ENCODE data around the gene MYO5A.

The MYO5A gene

DNA sequence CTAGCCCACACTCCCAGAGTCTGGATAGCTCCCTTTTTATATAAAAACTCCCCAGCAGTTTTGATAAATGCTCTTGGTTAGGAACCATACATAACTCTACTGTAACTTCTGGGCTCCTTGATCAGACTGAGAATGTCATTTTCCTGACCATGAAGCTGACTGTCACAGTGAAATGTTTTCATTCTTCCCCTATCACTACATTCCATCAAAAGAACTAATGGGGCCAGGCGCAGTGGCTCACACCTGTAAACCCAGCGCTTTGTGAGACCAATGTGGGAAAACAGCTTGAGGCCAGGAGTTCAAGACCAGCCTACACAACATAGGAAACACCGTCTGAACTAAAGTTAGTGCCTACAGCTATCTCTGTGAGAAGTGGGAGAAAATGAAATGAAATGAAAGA is 160.3 kb downstream of the MYO5A start:
- Histone ChIP-seq H2AFZ (ENCODE audit: low read length) (no peak overlapping the region), H3K79me2 (ENCODE audit: insufficient read depth, low read length) (no peaks in the 10 kb centered on the region), H3K9me3 (ENCODE audit: low read length) (no peaks in the 10 kb centered on the region), H3K4me1 (ENCODE audit: insufficient read depth, low read length, severe bottlenecking) (peaks cover 7% of the 10 kb centered on the region), H3K36me3 (ENCODE audit: insufficient read depth, low read length) (peaks cover 56% of the 10 kb centered on the region), H3F3A (ENCODE audit: insufficient read depth, low read length) (no peaks in the 10 kb centered on the region), H3K9me2 (ENCODE audit: low read depth, low read length) (no peaks in the 10 kb centered on the region), H3K27me3 (ENCODE audit: insufficient read depth, low read length) (no peaks in the 10 kb centered on the region), H3K4me3 (ENCODE audit: low read depth, low read length, poor library complexity, severe bottlenecking) (no peak overlapping the region), H3K4me2 (ENCODE audit: low read length) (no peak overlapping the region), H3K9ac (ENCODE audit: low read length) (no peak overlapping the region), H4K20me1 (ENCODE audit: insufficient read depth, low read length) (no peaks in the 10 kb centered on the region), H3K27ac (ENCODE audit: low read depth, low read length, poor library complexity, severe bottlenecking) (no peak overlapping the region)
- TF ChIP-seq, protein P1, sequence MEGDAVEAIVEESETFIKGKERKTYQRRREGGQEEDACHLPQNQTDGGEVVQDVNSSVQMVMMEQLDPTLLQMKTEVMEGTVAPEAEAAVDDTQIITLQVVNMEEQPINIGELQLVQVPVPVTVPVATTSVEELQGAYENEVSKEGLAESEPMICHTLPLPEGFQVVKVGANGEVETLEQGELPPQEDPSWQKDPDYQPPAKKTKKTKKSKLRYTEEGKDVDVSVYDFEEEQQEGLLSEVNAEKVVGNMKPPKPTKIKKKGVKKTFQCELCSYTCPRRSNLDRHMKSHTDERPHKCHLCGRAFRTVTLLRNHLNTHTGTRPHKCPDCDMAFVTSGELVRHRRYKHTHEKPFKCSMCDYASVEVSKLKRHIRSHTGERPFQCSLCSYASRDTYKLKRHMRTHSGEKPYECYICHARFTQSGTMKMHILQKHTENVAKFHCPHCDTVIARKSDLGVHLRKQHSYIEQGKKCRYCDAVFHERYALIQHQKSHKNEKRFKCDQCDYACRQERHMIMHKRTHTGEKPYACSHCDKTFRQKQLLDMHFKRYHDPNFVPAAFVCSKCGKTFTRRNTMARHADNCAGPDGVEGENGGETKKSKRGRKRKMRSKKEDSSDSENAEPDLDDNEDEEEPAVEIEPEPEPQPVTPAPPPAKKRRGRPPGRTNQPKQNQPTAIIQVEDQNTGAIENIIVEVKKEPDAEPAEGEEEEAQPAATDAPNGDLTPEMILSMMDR (IDR thresholded peaks at IDR 0.05; ENCODE audit: low read length), result no peak
- no peak for TF ChIP-seq EZH2 (IDR thresholded peaks at IDR 0.05; ENCODE audit: borderline replicate concordance, low read length)

DNA sequence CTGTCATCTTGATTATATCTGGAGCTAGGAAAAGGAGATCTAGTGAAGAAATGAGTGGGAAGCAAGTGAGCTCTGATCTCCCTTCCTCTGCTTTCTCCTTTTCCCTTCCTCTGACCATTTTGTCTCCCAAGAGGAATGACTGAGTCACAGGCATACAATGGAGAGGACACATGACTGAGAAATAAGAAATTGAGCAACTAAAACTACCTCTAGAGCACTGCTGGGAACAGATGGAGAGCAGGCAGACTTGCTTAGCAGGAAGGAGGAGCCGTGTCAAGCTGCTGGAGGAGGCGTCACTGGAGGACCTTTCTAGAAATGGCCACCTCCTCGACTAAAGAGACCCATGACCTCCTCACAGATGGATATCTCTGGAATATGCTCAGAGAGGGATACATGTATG is 166.2 kb downstream of the MYO5A start:
- Histone ChIP-seq H3K36me3 (ENCODE audit: insufficient read depth, low read length) (peaks cover 47% of the 10 kb centered on the region), H3K9ac (ENCODE audit: low read length) (no peak overlapping the region), H3K9me3 (ENCODE audit: low read length) (no peaks in the 10 kb centered on the region), H3F3A (ENCODE audit: insufficient read depth, low read length) (no peaks in the 10 kb centered on the region), H3K4me1 (ENCODE audit: insufficient read depth, low read length, severe bottlenecking) (no peaks in the 10 kb centered on the region), H2AFZ (ENCODE audit: low read length) (no peak overlapping the region), H3K4me2 (ENCODE audit: low read length) (no peak overlapping the region), H3K27ac (ENCODE audit: low read depth, low read length, poor library complexity, severe bottlenecking) (no peak overlapping the region), H3K4me3 (ENCODE audit: low read depth, low read length, poor library complexity, severe bottlenecking) (no peak overlapping the region), H3K79me2 (ENCODE audit: insufficient read depth, low read length) (no peaks in the 10 kb centered on the region), H3K9me2 (ENCODE audit: low read depth, low read length) (no peaks in the 10 kb centered on the region), H4K20me1 (ENCODE audit: insufficient read depth, low read length) (no peaks in the 10 kb centered on the region), H3K27me3 (ENCODE audit: insufficient read depth, low read length) (no peaks in the 10 kb centered on the region)
- TF ChIP-seq, protein P1 (IDR thresholded peaks at IDR 0.05; ENCODE audit: low read length), result no peak
- TF ChIP-seq EZH2 (IDR thresholded peaks at IDR 0.05; ENCODE audit: borderline replicate concordance, low read length), result no peak

DNA sequence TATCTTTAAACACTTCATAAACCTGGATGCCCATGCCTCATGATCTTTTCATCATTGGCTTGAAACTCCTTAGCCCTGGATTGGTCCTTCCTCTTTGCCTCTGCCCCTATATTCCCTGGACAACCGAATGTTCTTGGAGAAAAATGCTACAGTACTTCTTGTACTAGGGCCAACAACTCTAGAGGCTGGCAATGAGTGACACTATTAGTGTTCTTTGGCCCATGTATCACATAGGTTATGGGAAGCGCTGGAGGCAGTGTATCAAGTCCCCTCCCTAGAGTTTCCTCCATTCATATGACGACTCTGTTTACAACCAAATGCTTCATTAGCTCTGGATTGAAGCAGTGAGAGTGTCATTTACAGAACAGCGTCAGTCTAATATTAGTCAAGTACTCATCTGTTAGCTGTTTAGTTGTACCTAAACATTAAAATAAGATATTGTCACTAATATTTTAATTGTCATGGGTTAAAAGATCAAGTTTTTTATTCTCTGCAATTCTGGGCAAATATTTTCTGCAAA is 166.6 kb downstream of the MYO5A start:
- Histone ChIP-seq H3F3A (ENCODE audit: insufficient read depth, low read length) (no peaks in the 10 kb centered on the region), H3K79me2 (ENCODE audit: insufficient read depth, low read length) (no peaks in the 10 kb centered on the region), H3K9me2 (ENCODE audit: low read depth, low read length) (no peaks in the 10 kb centered on the region), H2AFZ (ENCODE audit: low read length) (no peak overlapping the region), H3K4me2 (ENCODE audit: low read length) (no peak overlapping the region), H3K27me3 (ENCODE audit: insufficient read depth, low read length) (no peaks in the 10 kb centered on the region), H3K9me3 (ENCODE audit: low read length) (no peaks in the 10 kb centered on the region), H3K27ac (ENCODE audit: low read depth, low read length, poor library complexity, severe bottlenecking) (no peak overlapping the region), H3K4me3 (ENCODE audit: low read depth, low read length, poor library complexity, severe bottlenecking) (no peak overlapping the region), H4K20me1 (ENCODE audit: insufficient read depth, low read length) (no peaks in the 10 kb centered on the region), H3K4me1 (ENCODE audit: insufficient read depth, low read length, severe bottlenecking) (no peaks in the 10 kb centered on the region), H3K36me3 (ENCODE audit: insufficient read depth, low read length) (peaks cover 49% of the 10 kb centered on the region), H3K9ac (ENCODE audit: low read length) (no peak overlapping the region)
- TF ChIP-seq EZH2 (IDR thresholded peaks at IDR 0.05; ENCODE audit: borderline replicate concordance, low read length), result no peak
- TF ChIP-seq, protein P1 (IDR thresholded peaks at IDR 0.05; ENCODE audit: low read length), result no peak
